GM12801 (cell line): ENCODE results near the gene AGPAT2.

Source experiments
- CTCF ChIP-seq: IDR thresholded peaks from one replicate; pipeline ENCODE4 v1.5.1; 2011; ENCODE audit warnings: control low read depth; ENCODE audit not compliant: insufficient read length; ENCODE audit errors: extremely low read depth

Gene AGPAT2

GRCh38 chr9:136656183-136656738, 31.0 kb downstream of the AGPAT2 start:
- TF ChIP-seq CTCF: no peak

- TF ChIP-seq CTCF: no peak
Observed at GRCh38 chr9:136655536-136656182, 31.6 kb downstream of the AGPAT2 start.

GRCh38 chr9:136654820-136655535, 32.3 kb downstream of the AGPAT2 start:
- TF ChIP-seq CTCF: no peak

GRCh38 chr9:136653323-136654079, 33.8 kb downstream of the AGPAT2 start:
- no peak for TF ChIP-seq CTCF

- no peak for TF ChIP-seq CTCF
Observed at GRCh38 chr9:136651860-136652259, 35.4 kb downstream of the AGPAT2 start.

- no peak for TF ChIP-seq CTCF
Observed at GRCh38 chr9:136650648-136651047, 36.6 kb downstream of the AGPAT2 start.

- TF ChIP-seq CTCF: no peak
Observed at GRCh38 chr9:136650021-136650420, 37.2 kb downstream of the AGPAT2 start.
